B cell (primary cell): Measurements from ENCODE around the gene SPECC1L.

Source experiments
- EZH2 ChIP-seq: IDR thresholded peaks from 2 replicates; pipeline ENCODE4 v1.6.1; 2012; ENCODE audit warnings: borderline replicate concordance, low read depth, mild to moderate bottlenecking, moderate library complexity, low read length; ENCODE audit not compliant: insufficient read depth, poor library complexity, severe bottlenecking
- TF ChIP-seq, protein P1 (sequence below): fragments of 200-600 bp; IDR thresholded peaks from one replicate; pipeline ENCODE4 v1.8.0; 2022; ENCODE audit warnings: antibody characterized with exemption, mild to moderate bottlenecking

DNA sequence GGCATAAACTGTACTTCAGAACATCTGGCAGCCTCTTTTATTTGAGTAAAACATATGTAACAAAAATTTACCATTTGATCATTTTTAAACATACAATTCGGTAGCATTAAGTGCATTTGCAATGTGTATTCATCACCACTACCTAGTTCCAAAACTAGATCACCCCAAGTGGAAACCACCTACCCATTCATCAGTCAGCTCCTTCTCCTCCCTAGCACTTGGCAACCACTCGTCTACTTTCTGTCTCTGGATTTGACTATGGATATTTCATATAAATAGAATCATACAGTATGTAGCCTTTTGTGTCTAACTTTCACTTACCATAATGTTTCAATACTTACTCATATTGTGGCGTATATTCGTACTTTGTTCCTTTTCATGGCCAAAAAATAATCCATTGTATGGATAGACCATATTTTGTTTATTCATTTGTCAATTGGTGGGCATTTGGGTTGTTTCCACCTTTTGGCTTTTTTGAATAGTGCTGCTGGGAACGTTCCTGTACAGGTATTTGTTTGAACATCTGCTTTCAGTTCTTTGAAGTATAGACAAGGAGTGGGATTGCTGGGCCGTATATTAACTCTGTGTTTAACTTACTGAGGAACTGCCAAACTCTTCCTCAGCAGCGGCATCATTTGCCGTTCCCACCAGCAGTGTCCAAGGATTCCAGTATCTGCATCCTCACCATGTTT lies 129.5 kb downstream of the SPECC1L start:
- TF ChIP-seq, protein P1, sequence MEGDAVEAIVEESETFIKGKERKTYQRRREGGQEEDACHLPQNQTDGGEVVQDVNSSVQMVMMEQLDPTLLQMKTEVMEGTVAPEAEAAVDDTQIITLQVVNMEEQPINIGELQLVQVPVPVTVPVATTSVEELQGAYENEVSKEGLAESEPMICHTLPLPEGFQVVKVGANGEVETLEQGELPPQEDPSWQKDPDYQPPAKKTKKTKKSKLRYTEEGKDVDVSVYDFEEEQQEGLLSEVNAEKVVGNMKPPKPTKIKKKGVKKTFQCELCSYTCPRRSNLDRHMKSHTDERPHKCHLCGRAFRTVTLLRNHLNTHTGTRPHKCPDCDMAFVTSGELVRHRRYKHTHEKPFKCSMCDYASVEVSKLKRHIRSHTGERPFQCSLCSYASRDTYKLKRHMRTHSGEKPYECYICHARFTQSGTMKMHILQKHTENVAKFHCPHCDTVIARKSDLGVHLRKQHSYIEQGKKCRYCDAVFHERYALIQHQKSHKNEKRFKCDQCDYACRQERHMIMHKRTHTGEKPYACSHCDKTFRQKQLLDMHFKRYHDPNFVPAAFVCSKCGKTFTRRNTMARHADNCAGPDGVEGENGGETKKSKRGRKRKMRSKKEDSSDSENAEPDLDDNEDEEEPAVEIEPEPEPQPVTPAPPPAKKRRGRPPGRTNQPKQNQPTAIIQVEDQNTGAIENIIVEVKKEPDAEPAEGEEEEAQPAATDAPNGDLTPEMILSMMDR, result no peak
- TF ChIP-seq EZH2, result no peak
